ENCODE measurements around the gene PRKD3.
"Not testable (repeated sequence)": the region's sequence is repeated elsewhere in the genome, so short reads cannot be mapped to it uniquely, and the experiment has no call there.

Gene PRKD3

DNA sequence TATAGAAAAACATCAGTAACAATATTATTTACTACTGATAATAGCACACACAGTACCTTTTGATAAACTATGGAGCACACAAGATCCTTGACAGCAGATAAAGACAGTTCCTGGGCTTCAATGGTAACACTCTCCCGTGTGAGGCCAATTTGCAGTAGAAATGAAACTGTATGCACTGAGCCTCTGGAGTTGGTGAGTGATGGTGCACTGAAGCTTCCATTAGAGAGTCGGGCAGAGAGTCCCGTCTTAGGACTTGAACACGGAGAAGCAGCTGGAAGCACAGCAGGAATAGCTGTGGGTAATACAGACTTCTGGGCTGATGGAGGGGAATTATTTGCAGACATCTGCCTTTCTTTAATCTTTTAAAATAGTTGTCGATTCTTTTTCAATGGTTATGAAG, 8.5 kb downstream of the PRKD3 start:
- no peak for DNase-seq (ENCODE audit: low read depth)

DNA sequence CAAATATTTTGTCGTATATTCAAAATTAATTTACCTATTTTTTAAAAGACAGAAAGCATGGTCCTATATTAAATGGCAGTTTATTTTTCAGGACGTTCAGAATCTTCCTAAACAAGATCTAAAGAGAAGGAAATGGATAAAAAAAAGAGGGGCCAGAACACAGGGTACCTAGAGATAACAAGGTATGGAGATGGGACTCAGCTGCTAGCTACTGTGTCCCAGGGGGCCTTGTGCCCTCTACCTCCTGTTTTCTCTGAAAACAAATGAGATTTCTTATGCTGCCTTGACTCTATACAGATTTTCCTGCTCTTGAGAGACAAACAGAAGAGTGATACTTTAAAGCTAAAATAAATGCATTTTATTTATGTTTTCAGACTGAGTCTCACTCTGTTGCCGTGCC, 9.3 kb downstream of the PRKD3 start:
- no peak for DNase-seq (ENCODE audit: low read depth)

DNA sequence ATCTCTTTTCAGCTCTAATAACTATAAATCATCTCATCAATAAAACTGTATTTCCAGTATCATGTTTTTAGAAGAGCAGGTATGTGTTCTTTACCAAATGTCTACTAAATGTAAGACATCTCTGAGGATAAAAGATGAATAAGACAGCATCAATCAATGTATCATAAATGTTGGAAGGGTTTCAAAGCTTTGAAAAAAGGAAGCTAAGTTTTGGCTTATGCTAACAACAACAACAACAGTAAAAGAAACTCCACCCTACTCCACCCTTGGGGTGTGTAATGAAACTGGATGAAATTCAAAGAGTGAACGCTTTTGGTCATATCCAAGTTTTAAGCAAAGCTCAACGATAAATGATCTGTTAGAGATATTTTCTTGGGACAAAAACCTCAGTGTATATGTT, 17.1 kb downstream of the PRKD3 start:
- DNase-seq (ENCODE audit: low read depth), result no peak

DNA sequence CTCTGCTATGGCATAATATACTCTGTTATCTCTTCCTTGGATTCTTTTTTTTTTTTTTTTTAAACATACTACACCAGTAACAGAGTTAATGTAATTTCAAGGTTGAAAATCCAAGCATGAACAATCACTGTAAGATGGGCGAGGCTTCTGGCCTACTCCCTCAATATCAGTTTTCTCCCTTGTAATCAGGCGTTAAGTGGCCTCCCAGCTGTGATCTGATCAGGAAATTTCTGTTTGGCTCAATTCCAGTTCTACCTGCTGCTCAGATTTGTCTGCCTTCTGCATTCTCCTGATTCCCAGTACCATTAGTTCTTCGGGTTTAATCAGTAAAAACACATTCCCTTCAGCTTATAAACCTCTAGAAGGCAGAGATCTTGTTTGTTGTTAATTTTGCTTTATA, 18.6 kb downstream of the PRKD3 start:
- no peak for DNase-seq (ENCODE audit: low read depth)

DNA sequence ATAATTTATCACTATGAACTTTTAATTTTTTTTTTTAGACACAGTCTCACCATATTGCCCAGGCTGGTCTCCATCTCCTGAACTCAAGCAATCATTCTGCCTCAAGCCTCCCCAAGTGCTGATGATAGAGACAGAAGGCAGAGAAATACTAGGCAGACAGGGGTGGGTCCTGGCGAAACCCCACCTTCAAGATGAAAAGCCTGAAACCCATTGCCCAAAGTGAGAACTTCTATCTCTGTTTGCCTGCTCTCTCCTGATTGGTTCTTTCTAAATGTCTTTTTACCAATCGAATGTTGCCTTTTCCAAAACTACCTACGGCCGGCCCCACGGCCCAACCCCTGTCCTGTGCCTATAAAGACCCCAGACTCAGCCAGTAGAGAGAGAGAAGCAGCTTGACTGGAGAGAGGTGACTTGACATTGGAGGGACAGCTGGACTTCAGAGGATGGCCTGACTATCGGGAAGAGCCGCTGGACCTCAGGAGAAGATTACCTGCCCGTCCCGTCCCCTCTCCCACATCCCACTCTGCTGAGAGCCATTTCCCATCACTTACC, 21.9 kb downstream of the PRKD3 start:
- no peak for DNase-seq (ENCODE audit: low read depth)

DNA sequence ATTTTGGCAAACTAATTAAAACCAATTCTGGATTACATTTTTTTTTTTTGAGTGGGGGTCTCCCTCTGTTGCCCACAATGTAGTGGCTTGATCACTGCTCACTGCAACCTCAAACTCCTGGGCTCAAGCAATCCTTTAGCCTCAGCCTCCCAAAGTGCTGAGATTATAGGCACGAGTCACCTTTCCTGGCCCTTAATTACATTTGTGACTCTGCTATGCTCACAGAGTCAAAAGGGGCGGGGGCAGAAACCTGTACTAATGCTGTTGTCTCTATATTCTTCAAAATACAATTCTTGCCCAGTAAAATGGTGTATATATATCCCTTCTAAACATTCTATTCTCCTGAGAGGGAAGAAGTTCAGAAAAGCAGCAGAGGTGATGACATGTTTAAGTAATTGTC, 23.2 kb downstream of the PRKD3 start:
- DNase-seq (ENCODE audit: low read depth), result no peak

DNA sequence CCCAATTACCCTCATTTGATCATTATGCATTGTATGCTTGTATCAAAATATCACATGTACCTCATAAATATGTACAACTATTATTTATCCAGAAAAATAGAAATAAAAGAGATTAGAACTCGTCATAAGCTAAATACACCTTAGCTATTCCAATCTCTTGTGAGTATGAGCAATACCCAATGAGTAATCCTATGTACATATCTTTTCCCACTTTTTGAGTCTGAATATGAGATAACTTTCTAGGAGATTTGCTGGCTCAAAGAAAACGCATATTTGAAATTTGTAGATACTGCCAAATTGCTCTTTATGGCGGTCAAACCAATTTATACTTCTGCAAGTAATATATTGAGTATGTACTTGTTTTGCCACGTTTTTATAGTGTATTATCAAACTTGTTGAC, 24.1 kb downstream of the PRKD3 start:
- no peak for DNase-seq (ENCODE audit: low read depth)

DNA sequence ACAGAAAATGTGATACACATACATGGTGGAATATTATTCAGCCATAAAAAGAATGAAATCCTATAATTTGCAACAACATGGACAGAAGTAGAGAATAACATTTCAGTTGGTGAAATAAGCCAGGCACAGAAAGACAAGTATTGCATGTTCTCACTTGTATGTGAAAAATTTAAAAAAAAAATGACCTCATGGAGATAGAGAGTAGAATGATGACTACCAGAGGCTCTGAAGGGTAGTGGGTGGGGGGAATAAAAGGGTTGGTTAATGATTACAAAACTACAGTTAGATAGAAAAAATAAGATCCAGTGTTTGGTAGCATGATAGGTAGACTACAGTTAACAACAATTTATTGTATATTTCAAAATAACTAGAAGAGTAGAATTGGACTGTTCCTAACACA, 24.5 kb downstream of the PRKD3 start:
- no peak for DNase-seq (ENCODE audit: low read depth)

DNA sequence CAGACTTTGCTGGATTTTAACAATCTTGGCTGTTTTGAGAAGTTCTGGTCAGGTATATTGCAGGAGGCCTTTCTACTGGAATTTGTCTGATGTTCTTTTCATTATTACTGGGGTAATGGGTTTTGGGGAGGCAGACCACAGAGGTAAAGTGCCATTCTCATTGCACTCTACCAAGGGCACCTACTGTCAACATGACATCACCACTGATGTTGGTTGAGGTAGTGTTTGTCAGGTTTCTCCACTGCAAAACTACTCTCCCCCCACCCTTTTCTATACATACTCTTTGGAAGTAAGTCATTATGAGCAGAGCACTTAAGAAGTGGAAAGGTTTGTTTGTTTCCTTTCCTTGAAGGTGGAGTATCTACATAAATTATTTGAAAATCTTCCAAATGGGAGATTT, 27.0 kb downstream of the PRKD3 start:
- DNase-seq (ENCODE audit: low read depth), result no peak

DNA sequence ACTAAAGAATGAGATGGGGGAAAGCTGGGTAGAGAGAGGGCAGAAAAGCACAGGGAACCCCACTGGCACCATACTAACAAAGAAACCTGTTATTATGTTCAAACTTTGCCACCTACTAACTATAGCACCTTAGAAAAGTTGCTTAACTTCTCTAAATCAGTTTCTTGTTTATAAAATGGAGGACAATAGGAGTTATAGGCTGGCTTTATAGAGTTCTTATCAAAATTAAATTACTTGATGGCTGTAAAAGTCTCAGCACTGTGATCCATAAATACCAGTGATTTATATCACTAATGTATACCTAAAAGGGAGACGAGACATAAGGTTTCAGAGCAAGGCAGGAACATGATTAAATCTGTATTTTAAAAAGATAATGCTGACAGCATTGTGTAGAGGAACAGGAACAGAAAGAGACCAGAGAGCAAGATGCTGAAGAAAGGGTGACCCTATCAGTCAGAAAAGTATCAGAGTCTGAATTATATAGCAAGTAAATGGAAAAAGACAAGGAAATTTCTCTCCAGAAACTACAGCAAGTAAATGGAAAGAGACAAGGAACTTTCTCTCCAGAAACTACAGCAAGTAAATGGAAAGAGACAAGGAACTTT, 29.1 kb downstream of the PRKD3 start:
- no peak for DNase-seq (ENCODE audit: low read depth)

DNA sequence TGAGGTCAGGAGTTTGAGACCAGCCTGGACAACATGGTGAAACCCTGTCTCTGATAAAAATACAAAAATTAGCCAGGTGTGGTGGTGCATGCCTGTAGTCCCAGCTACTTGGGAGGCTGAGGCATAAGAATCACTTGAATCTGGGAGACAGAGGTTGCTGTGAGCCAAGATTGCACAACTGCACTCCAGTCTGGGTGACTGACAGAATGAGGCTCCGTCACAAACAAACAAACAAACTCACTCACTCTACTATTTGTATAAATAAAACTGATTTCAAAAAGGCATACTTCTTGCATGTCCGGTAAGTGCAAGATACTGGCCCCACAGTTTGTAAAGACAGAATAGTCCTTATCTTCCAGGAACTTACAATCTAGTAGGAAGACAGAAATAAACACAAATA, 29.8 kb downstream of the PRKD3 start:
- not testable (repeated sequence) for DNase-seq (ENCODE audit: low read depth)

DNA sequence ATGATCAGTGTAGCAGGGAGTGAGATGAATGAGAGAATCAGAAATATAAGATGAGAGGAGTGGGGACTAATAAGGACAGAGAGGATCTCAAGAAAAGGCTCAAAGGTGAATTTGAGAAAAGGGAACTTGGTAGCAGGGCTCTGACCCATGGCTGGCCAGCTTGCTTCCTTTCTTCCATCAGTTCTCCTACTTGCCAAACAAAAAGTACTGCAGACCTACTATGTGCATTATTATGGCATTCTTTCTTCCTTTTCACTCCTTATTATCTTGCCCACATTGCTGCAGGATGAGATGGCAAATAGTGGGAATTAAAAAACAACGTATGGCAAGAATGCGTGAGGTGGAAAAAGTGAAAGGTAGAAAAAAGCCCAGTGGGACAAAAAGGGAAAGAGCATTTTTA, 33.0 kb downstream of the PRKD3 start:
- DNase-seq (ENCODE audit: low read depth), result no peak

DNA sequence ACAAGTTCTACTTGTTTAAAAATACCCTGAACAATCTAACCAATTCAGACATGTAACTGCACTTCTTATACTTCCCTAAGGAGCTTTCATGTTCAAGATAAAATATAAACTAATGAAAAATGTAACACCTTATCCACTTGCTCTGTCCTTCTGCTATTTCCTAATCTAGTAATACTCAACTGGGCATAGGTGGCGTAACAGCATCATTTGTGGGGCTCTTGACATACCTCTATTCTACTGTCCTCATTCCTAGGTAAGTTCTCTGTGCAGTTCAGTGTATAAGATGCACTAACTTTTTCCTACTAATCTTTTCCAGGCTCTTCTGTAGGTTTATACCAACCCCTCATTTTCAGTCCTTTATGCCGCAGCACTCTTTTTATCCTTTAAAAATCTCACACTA, 36.7 kb downstream of the PRKD3 start:
- no peak for DNase-seq (ENCODE audit: low read depth)

DNA sequence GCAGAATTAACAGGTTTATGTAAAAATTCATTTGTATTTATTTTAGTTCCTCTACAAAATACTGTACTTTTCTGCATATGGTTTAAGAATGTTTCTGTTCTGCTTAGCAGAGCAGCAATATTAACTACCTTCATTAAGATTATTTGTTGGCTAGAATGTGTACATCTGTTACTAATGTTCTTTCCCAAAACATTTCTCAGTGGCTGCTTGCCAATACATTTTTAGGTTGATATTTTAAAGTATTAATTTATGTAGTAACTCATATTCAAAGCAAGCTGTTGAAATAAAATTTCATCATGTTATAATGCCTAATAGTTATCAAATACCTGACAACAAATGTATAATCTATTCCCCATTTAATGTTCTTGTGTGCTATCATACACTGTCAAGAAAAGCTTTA, 40.3 kb downstream of the PRKD3 start:
- no peak for DNase-seq (ENCODE audit: low read depth)

DNA sequence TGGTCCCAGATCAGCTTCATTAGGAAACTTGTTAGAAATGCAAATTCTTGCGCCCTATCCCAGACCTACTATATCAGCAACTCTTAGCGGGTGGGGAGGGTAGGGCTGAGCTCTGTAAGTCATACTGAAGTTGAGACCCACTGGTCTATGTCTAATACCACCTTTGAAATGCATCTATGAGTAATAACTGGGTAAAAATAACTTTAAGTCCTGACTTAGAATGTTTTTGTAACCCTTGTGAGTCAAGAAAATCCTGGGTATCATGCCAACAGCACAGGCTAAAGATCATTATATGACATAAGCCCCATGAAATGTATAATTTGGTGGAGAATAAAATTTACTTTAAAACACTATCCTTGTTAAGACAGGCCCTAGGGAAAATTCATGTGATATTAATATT, 41.4 kb downstream of the PRKD3 start:
- DNase-seq (ENCODE audit: low read depth), result peak; percentile 82

DNA sequence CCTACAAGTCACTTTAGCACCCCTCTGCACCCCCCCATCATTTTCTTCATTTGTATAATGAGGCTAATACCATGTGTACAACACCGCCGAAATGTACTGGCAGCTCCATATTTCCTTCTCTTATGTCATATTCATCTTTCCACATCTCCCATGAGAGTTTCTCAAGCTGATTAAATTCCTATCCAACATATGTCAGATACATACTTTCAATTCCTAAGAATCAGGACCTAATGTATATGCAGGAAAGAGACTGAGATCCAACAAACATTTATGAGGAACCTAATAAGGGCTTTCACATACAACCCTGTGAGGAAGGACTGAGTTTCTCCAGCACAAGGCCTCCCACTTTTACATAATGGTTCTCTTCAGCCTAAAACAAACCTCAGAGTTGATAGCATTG, 41.9 kb downstream of the PRKD3 start:
- peak; percentile 55 for DNase-seq (ENCODE audit: low read depth)

DNA sequence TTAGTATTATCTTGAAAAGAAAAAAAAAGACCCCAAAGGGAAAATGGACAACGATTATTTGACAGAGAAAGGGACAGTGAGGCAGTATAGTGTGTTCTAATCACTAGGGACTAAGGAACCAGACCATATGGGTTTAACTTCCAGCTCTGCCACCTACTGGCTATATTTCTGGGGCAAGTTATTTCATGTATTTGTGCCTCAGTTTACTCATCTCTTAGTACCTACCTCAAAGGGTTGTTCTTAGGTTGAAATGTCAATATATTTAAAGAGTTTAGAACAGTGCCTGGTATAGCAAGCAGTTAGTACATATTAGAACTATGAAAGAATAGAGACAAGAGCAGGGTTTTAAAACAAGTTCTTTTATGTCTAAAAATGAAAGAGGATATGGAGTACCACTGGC, 42.7 kb downstream of the PRKD3 start:
- no peak for DNase-seq (ENCODE audit: low read depth)

DNA sequence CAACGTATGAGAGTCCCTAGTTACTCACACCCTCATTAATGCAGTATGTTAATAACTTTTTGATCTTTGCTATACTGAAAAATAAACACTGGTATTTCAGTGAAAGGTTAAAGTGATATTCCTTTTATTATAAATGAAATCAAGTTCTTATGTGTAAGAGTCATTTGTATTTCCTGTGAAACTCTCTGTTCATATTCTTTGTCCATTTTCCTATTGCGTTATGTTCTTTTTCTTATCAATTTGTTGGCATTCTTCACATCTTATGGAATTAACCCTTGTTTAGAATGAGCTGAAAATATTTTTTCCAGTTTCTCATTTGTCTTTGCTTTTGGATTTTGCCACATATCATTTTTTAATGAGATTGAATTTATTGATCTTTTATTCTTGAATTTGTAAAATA, 48.3 kb downstream of the PRKD3 start:
- no peak for DNase-seq (ENCODE audit: low read depth)
